Osteocyte (in vitro differentiated cells): ENCODE results near the gene DIP2C. TPM values are rescaled to one million over a fixed set of nuclear protein-coding genes. Genes with fewer than 3 reads are reported as not detected.

Experiments used
- DNase-seq: peaks from one replicate; pipeline ENCODE4 v3.0.0; 2021; ENCODE audit warnings: mixed read lengths; ENCODE audit not compliant: unreplicated experiment; ENCODE audit errors: extremely low spot score
- H3K27ac Mint-ChIP-seq: one replicate; pipeline ENCODE4 v1.8.0; 2021; ENCODE audit warnings: mild to moderate bottlenecking, mixed read lengths; ENCODE audit not compliant: unreplicated experiment
- H3K27me3 Mint-ChIP-seq: one replicate; pipeline ENCODE4 v1.8.0; 2021; ENCODE audit warnings: mixed read lengths; ENCODE audit not compliant: unreplicated experiment
- H3K36me3 Mint-ChIP-seq: one replicate; pipeline ENCODE4 v1.8.0; 2021; ENCODE audit warnings: mixed read lengths; ENCODE audit not compliant: unreplicated experiment
- H3K4me1 Mint-ChIP-seq: one replicate; pipeline ENCODE4 v1.8.0; 2021; ENCODE audit warnings: mixed read lengths; ENCODE audit not compliant: unreplicated experiment
- H3K4me3 Mint-ChIP-seq: one replicate; pipeline ENCODE4 v1.8.0; 2021; ENCODE audit warnings: mild to moderate bottlenecking, moderate library complexity, mixed read lengths; ENCODE audit not compliant: unreplicated experiment
- H3K9me3 Mint-ChIP-seq: one replicate; pipeline ENCODE4 v1.8.0; 2021; ENCODE audit warnings: mixed read lengths; ENCODE audit not compliant: unreplicated experiment
- CTCF ChIP-seq: fragments of 200-600 bp; sonication (generic); IDR thresholded peaks from 2 replicates; pipeline ENCODE4 v1.5.0; 2021; ENCODE audit warnings: antibody characterized with exemption, mild to moderate bottlenecking, moderate library complexity
- total RNA-seq: library from RNA; stranded (reverse); gene quantifications from 2 replicates; pipeline ENCODE4 v1.2.1, GENCODE V29; 2021

The DIP2C gene
- total RNA-seq, 1 donor from 2014 or later: 36.8 TPM

DNA sequence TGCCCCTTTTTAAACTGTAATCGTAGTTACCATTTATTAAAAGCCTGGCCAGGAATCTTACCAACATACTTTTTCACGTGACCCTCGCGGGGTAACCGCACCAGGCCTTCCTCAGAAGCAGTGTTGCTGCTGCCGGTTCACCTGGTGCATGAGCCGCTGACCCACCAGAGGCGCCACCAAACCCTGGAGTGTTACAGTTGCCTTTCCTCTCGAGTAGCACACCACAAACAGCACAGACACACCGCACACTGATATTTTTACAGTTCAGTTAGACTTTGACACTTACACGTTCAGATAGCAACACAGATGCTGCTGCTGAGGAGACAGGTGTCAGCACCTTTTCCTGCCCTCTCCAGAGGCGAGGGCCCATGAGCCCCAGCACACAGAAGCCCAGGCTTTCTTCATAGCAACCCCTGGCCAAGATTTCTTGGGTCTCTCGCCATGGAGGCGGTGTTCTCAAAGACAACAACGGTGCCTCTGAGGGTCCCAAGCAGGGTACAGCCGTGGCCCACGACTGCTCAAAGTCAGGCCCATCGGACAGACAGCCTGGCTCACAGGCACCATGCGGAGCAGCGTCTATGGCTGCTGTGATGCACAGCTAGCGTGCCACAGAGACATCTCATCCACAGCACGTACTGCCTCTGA, 123.1 kb downstream of the DIP2C start:
- Mint-ChIP-seq H3K4me3 (no peak overlapping the region), H3K36me3 (peaks cover 3% of the 10 kb centered on the region), H3K9me3 (peaks cover 4% of the 10 kb centered on the region), H3K4me1 (peaks cover 11% of the 10 kb centered on the region), H3K27ac (no peak overlapping the region), H3K27me3 (no peaks in the 10 kb centered on the region)
- no peak for DNase-seq
- no peak for TF ChIP-seq CTCF

GRCh38 chr10:565676-566075, 123.8 kb downstream of the DIP2C start:
- no peaks in the 10 kb centered on the region for H3K27me3 Mint-ChIP-seq
- no peak overlapping the region for H3K4me3 Mint-ChIP-seq
- DNase-seq: no peak
- peaks cover 3% of the 10 kb centered on the region for H3K36me3 Mint-ChIP-seq
- peaks cover 13% of the 10 kb centered on the region for H3K4me1 Mint-ChIP-seq
- H3K9me3 Mint-ChIP-seq: peaks cover 4% of the 10 kb centered on the region
- H3K27ac Mint-ChIP-seq: no peak overlapping the region
- TF ChIP-seq CTCF: no peak

DNA sequence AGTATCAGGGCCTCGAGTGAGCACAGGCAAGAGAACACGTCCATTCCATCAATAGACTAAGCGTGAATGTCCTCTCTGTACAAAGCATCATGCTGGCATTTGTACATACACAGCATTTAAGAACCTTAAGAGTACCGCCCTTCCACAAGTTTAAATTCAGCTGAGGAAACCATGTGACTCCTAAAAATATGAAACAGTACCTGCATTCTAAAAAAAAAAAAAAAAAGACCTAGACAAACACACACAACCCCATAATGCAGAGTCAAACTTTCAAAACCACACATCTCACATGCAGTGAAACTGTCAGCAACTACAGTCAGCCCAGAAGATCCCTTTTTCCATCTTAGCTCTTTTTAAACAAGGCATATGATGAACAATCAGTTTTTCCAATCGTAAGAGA, 124.3 kb downstream of the DIP2C start:
- Mint-ChIP-seq H3K4me1 (peaks cover 12% of the 10 kb centered on the region), H3K27ac (no peak overlapping the region), H3K27me3 (no peaks in the 10 kb centered on the region), H3K36me3 (peaks cover 3% of the 10 kb centered on the region), H3K4me3 (no peak overlapping the region), H3K9me3 (peaks cover 4% of the 10 kb centered on the region)
- DNase-seq: no peak
- no peak for TF ChIP-seq CTCF

DNA sequence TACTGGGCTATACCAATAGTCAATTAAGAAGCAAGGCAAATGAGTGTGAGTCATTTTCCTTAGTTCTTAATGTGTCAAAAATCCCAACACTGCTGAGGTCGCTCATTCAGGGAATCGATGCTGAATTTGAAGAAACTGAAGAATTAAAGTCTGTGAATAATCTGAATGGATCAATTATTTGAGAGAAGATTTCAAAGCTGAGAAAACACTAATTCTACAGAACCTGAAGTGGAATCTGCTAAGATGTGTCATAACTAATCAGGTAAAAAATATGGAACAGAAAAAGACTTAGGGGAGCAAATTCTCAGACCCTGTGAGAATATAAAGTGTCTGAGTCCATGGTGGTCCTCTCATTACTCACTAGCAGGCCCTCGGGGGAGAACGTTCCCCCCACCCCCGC, 125.6 kb downstream of the DIP2C start:
- Mint-ChIP-seq H3K27me3 (no peaks in the 10 kb centered on the region), H3K4me1 (peaks cover 14% of the 10 kb centered on the region), H3K9me3 (peaks cover 4% of the 10 kb centered on the region), H3K4me3 (no peak overlapping the region), H3K36me3 (peaks cover 3% of the 10 kb centered on the region), H3K27ac (no peak overlapping the region)
- TF ChIP-seq CTCF: no peak
- no peak for DNase-seq

- Mint-ChIP-seq H3K4me3 (no peak overlapping the region), H3K27ac (no peak overlapping the region), H3K9me3 (peaks cover 4% of the 10 kb centered on the region), H3K4me1 (peaks cover 17% of the 10 kb centered on the region), H3K36me3 (peaks cover 3% of the 10 kb centered on the region), H3K27me3 (no peaks in the 10 kb centered on the region)
- TF ChIP-seq CTCF: no peak
- no peak for DNase-seq
Measured at GRCh38 chr10:562142-562541, 127.3 kb downstream of the DIP2C start.
